ENCODE results near the gene SEC31A. TPM values are rescaled to one million over a fixed set of nuclear protein-coding genes. Genes with fewer than 3 reads are reported as not detected.

Gene SEC31A
- total and polyA plus RNA-seq, 2 of the 4 experiments (the other 2 are of a cell fraction), result 278 to 366 TPM

DNA sequence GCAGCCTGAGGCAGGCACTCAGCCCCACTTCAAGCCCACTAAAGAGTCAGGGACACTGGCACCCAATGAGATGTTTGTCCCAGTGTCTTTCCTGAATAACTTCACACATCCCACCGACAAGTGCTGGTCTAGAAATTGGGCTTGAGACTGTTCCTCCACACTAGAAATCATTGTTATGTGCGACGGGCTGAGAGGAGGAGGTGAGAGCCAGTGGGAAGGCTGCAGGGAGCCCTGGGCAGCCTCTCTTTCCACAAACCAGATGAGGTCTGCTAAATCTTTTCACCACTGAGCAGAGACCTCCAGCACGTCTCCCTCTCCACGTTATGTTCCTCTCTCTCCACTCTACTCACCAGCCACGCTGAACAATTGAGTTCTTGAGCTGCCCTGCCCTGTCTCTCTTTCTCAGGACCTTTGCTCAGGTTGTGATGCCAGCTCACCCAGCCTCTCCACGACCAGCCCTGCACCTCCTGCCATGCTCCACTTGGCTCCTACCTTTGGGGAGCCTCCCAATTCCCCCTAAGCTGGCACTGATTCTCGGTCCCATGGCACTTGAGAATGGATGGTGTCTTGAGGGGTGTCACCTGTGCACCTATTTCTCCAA is 100.8 kb downstream of the SEC31A start:
- Histone ChIP-seq H4K20me1 (ENCODE audit: insufficient read depth, low read length) (peaks cover 8% of the 10 kb centered on the region), H3K4me3 (ENCODE audit: insufficient read depth, low read depth, low read length) (no peak overlapping the region), H3K9ac (ENCODE audit: low read depth, low read length) (no peak overlapping the region), H3K36me3 (ENCODE audit: control insufficient read depth, insufficient read depth, low read length) (0 out of 2 replicates have a peak, but pooled peaks cover 1% of the 10 kb centered on the region), H2AK5ac (ENCODE audit: low read depth, low read length) (no peak overlapping the region), H3K14ac (replicated peaks; ENCODE audit: low read depth, low read length) (no peak overlapping the region), H3K79me1 (ENCODE audit: low read depth in 1 of 2, low read length in 2 of 2) (peaks cover 30 to 41% of the 10 kb centered on the region in 2 experiments), H3K18ac (ENCODE audit: low read depth, low read length) (no peak overlapping the region), H3K9me3 (ENCODE audit: control insufficient read depth, insufficient read depth, low read length) (no peaks in the 10 kb centered on the region), H4K5ac (ENCODE audit: low read depth, low read length) (no peak overlapping the region), H3K4ac (ENCODE audit: low read depth, low read length) (no peak overlapping the region), H2BK15ac (ENCODE audit: low read depth, low read length) (no peak overlapping the region), H2BK5ac (ENCODE audit: low read depth, low read length, poor library complexity, severe bottlenecking) (no peak overlapping the region), H3K23ac (ENCODE audit: low read depth, low read length) (no peak overlapping the region), H2AFZ (replicated peaks; ENCODE audit: low read length, poor library complexity) (no peak overlapping the region), H3K27ac (ENCODE audit: insufficient read depth, low read length) (no peak overlapping the region), H4K91ac (ENCODE audit: insufficient read depth, low read depth, low read length) (no peak overlapping the region), H2BK20ac (ENCODE audit: low read depth, low read length) (no peak overlapping the region), H2AK9ac (replicated peaks; ENCODE audit: low read depth, low read length, poor library complexity) (peak overlapping the region; percentile 26), H3K56ac (ENCODE audit: extremely low read depth, insufficient read depth, low read length) (no peak overlapping the region), H3K4me2 (ENCODE audit: low read depth, low read length) (no peak overlapping the region), H3K27me3 (ENCODE audit: control insufficient read depth, insufficient read depth, low read length) (no peaks in the 10 kb centered on the region), H3K4me1 (ENCODE audit: control insufficient read depth, insufficient read depth, low read length) (peaks cover 4% of the 10 kb centered on the region), H2BK120ac (ENCODE audit: low read depth, low read length) (no peak overlapping the region), H3K9me1 (ENCODE audit: insufficient read depth, low read length) (peaks cover 7% of the 10 kb centered on the region), H4K8ac (ENCODE audit: low read depth in 2 of 2, low read length in 2 of 2) (no peak overlapping the region)
- no peak for TF ChIP-seq RCOR1 (IDR thresholded peaks at IDR 0.05; ENCODE audit: insufficient replicate concordance, low read length)
- TF ChIP-seq FOS (IDR thresholded peaks at IDR 0.05; ENCODE audit: low read depth, low read length), result no peak
- TF ChIP-seq MXI1 (IDR thresholded peaks at IDR 0.05; ENCODE audit: borderline replicate concordance, low read depth, low read length), result no peak
- TF ChIP-seq RFX5 (IDR thresholded peaks at IDR 0.05; ENCODE audit: low read depth, low read length), result no peak
- no peak for TF ChIP-seq CEBPB (IDR thresholded peaks at IDR 0.05; ENCODE audit: low read depth, low read length)
- no peak for TF ChIP-seq NFE2L2 (IDR thresholded peaks at IDR 0.05; ENCODE audit: low read depth, low read length)
- DNase-seq (no peak), ATAC-seq (ENCODE audit: low read depth) (no peak)
- POLR2A ChIA-PET (ENCODE audit: unreplicated experiment), result no interaction called here
- intact Hi-C loops (cut with micrococcal nuclease) (no loop called here), in situ Hi-C loops (cut with MboI; ENCODE audit: low sequenced_read_pairs) (no loop called here), dilution Hi-C loops (cut with HindIII; ENCODE audit: low sequenced_read_pairs, unreplicated experiment) (no loop called here)
- WGBS, 2 experiments (ENCODE audit: extremely low coverage in 2 of 2, insufficient read length in 1 of 2), result 80% methylated on average over 1 of the region's 8 CpGs; no CpG with 5 or more reads in 1 of the 2 experiments
- no TSS peak for BruUV-seq (replicated peaks)
- CTCF ChIA-PET, result no interaction called here

Measured in IMR-90 (cell line).